Measurements from ENCODE around the gene PODNL1. TPM values are rescaled to one million over a fixed set of nuclear protein-coding genes. Genes with fewer than 3 reads are reported as not detected.
"Not testable (repeated sequence)": the region's sequence is repeated elsewhere in the genome, so short reads cannot be mapped to it uniquely, and the experiment has no call there.

Gene PODNL1
- total RNA-seq, 4 donors from 2014 or later = 9.4 to 45.7 (median 20.7) TPM

DNA sequence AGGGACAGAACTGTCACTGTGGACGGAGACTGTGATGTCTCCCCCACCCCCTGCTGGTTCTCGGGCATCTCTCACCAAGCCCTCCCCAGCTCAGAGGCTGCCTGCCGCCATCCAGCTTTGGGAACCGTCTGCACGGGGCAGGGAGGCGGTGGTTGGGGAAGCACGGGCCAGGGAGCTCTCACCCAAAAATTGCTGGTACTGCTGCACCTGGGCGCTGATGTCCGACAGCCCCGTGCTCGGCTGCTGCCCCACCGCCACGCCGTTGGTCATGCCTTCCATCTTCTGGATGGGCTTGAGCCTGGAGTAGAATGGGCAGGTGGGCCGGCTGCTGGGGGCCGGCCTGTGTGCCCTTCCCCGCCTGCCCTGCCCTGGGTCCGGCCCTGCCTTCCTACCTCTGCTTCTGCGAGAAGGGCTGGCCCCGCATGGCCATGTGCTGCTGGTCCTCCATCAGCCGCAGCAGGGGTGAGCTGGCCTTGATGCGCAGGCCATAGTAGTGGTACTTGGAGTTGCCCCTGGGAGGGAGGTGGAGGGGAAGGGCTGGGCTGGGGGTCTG lies 30.2 kb upstream of the PODNL1 start:
- no peaks in the 10 kb centered on the region for H3K27me3 ChIP-seq
- TF ChIP-seq POLR2A (IDR thresholded peaks at IDR 0.05) = no peak
- TF ChIP-seq, protein P1, sequence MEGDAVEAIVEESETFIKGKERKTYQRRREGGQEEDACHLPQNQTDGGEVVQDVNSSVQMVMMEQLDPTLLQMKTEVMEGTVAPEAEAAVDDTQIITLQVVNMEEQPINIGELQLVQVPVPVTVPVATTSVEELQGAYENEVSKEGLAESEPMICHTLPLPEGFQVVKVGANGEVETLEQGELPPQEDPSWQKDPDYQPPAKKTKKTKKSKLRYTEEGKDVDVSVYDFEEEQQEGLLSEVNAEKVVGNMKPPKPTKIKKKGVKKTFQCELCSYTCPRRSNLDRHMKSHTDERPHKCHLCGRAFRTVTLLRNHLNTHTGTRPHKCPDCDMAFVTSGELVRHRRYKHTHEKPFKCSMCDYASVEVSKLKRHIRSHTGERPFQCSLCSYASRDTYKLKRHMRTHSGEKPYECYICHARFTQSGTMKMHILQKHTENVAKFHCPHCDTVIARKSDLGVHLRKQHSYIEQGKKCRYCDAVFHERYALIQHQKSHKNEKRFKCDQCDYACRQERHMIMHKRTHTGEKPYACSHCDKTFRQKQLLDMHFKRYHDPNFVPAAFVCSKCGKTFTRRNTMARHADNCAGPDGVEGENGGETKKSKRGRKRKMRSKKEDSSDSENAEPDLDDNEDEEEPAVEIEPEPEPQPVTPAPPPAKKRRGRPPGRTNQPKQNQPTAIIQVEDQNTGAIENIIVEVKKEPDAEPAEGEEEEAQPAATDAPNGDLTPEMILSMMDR (IDR thresholded peaks at IDR 0.05) = no peak
- no peak for TF ChIP-seq EP300 (IDR thresholded peaks at IDR 0.05)
- no peak for DNase-seq (ENCODE audit: low spot score in 2 of 2)
- no peak overlapping the region for H3K4me3 ChIP-seq
- no peak overlapping the region for H3K27ac ChIP-seq
- H3K9me3 ChIP-seq = no peaks in the 10 kb centered on the region
- WGBS, 2 donors = 84 to 93% methylated on average over 14 to 22 of the region's 22 CpGs
- H3K4me1 ChIP-seq = no peaks in the 10 kb centered on the region
- H3K36me3 ChIP-seq = peaks cover 0 to 99% (median 28%) of the 10 kb centered on the region in 3 donors

DNA sequence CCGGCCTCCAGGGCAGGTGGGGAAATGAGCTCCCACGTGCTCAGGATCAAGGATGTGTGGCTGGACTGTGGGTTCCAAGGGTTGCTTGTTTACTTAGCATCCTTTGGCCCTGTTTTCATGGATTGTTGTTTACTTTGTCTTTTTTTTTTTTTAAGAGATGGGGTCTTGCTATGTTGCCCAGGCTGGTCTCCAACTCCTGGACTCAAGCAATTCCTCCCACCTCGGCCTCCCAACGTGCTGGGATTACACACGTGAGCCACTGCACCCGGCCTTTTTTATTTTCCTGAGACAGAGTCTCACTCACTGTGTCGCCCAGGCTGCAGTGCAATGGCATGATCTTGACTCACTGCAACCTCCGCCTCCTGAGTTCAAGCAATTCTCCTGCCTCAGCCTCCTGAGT lies 29.0 kb upstream of the PODNL1 start:
- H3K9me3 ChIP-seq; H3K27ac ChIP-seq; H3K4me3 ChIP-seq; H3K4me1 ChIP-seq; DNase-seq (ENCODE audit: low spot score in 2 of 2); H3K27me3 ChIP-seq: not testable (repeated sequence)
- WGBS, 2 donors = 92 to 93% methylated on average over 8 of the region's 8 CpGs
- peaks cover 0 to 99% (median 30%) of the 10 kb centered on the region in 3 donors for H3K36me3 ChIP-seq

DNA sequence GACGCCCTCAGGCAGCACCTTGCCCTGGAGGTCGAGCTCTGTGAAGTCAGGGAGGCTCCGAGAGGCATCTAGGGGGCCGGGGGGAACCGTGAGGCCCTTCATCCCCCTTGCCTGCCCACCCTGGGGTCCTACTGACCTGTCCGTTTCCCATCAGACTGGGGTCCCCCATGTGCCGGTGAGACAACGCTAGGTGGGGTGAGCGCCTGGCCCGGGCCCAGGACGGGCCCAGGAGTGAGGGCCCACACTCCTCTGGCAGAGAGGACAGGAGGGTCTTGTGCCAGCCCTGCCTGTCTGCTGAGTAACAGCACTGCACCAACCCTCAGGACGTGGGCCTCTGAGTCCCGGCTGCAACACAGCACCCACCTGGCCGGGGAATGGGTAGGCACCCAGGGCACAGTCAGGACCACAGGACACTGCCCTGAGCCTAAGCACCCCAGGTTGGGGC lies 28.5 kb upstream of the PODNL1 start:
- H3K9me3 ChIP-seq = no peaks in the 10 kb centered on the region
- H3K36me3 ChIP-seq = peaks cover 0 to 99% (median 30%) of the 10 kb centered on the region in 3 donors
- TF ChIP-seq POLR2A (IDR thresholded peaks at IDR 0.05) = no peak
- no peak for TF ChIP-seq EP300 (IDR thresholded peaks at IDR 0.05)
- TF ChIP-seq, protein P1 (IDR thresholded peaks at IDR 0.05) = no peak
- no peaks in the 10 kb centered on the region for H3K27me3 ChIP-seq
- no peak overlapping the region for H3K4me3 ChIP-seq
- 87 to 96% methylated on average over 7 to 13 of the region's 14 CpGs for WGBS, 2 donors
- H3K27ac ChIP-seq = no peak overlapping the region
- H3K4me1 ChIP-seq = peaks cover 0 to 10% (median 0%) of the 10 kb centered on the region in 4 donors
- DNase-seq (ENCODE audit: low spot score in 2 of 2) = no peak

DNA sequence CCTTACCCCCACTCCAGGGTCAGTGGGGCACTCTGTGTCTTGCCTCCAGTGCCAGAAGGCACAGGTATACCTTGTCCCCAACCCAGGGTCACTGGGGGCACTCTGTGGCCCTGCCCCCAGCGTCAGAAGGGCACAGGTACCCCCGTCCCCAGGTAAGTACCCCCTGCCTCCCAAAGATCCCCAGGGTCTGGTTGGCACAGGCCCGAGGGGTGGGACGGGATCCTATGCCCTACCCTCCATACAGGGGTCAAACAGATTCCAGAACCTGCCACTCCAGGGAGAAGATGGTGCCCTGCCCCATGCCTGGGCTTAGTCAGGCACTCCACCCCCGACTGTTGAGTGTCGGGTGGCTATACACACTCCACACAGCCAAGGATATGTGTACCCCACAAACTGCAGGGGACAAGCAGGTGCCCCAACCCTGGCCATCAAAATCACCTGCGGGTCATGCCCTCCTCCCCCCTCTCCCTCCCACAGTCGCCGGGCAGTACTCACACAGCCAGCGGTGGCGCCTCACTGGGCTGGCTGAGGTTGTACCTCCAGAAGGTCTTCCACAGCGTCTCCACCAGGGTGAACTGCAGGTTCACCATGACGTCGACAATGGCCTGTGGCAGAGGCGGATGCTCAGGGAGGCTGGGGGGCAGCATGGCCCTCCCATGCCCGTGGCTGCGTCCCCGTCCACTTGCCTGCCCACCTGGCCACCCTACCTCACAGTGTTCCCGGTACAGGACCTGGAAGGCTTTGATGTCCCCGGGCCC lies 27.9 kb upstream of the PODNL1 start:
- Histone ChIP-seq H3K4me1 (peaks cover 0 to 12% (median 0%) of the 10 kb centered on the region in 4 donors), H3K27ac (no peak overlapping the region), H3K9me3 (no peaks in the 10 kb centered on the region), H3K4me3 (no peak overlapping the region), H3K36me3 (peaks cover 0 to 99% (median 30%) of the 10 kb centered on the region in 3 donors), H3K27me3 (no peaks in the 10 kb centered on the region)
- 90 to 92% methylated on average over 14 to 20 of the region's 20 CpGs for WGBS, 2 donors
- no peak for DNase-seq (ENCODE audit: low spot score in 2 of 2)
- TF ChIP-seq, protein P1 (IDR thresholded peaks at IDR 0.05) = no peak
- TF ChIP-seq POLR2A (IDR thresholded peaks at IDR 0.05) (no peak), EP300 (IDR thresholded peaks at IDR 0.05) (no peak)

DNA sequence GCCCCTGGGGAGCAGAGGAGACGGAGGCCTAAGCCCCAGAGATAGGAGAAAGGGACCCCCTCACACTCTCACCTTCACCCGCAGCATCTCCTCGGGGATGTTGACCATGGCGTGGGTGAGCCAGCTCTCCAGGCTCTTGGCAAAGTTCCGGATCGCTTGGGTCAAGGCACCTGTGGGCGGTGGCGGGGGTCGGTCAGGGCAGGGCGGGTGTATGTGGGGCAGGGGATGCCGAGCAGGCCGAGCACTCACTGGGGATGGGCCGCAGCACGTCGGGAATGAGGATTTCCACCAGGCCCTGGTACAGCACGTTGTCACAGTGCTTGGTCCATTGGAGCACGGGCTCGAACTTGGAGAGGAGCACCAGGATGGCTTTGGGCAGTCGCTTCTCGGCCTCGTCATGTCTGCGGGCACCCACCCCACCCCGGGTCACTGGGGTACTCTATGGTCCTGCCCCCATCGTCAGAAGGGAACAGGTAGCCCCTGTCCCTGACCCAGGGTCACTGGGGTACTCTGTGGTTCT lies 27.2 kb upstream of the PODNL1 start:
- no peaks in the 10 kb centered on the region for H3K27me3 ChIP-seq
- no peak overlapping the region for H3K27ac ChIP-seq
- TF ChIP-seq, protein P1 (IDR thresholded peaks at IDR 0.05) = no peak
- TF ChIP-seq POLR2A (IDR thresholded peaks at IDR 0.05) (no peak), EP300 (IDR thresholded peaks at IDR 0.05) (no peak)
- WGBS, 2 donors = 84 to 87% methylated on average over 15 to 21 of the region's 24 CpGs
- H3K9me3 ChIP-seq = no peaks in the 10 kb centered on the region
- peaks cover 0 to 12% (median 0%) of the 10 kb centered on the region in 4 donors for H3K4me1 ChIP-seq
- no peak for DNase-seq (ENCODE audit: low spot score in 2 of 2)
- peaks cover 0 to 99% (median 30%) of the 10 kb centered on the region in 3 donors for H3K36me3 ChIP-seq
- no peak overlapping the region for H3K4me3 ChIP-seq
